Sigmoid colon (tissue), 7 donors: ENCODE results near the gene BCL7A. TPM values are rescaled to one million over a fixed set of nuclear protein-coding genes. Genes with fewer than 3 reads are reported as not detected.
"Not testable (repeated sequence)": the region's sequence is repeated elsewhere in the genome, so short reads cannot be mapped to it uniquely, and the experiment has no call there.

Experiments used
- DNase-seq: peaks from one replicate; pipeline ENCODE4 v3.0.0-alpha.2; 2019
- H3K27ac ChIP-seq, 4 donors: fragments of 200-600 bp; sonication (generic); one replicate each; pipeline ENCODE4 v1.5.1; 2016 to 2019; ENCODE audit warnings: mild to moderate bottlenecking in 1 of 4
- H3K27me3 ChIP-seq, 3 donors: fragments of 200-600 bp; sonication (generic); one replicate each; pipeline ENCODE4 v1.5.1; 2019; ENCODE audit warnings: mild to moderate bottlenecking in 1 of 3
- H3K36me3 ChIP-seq, 4 donors: fragments of 200-600 bp; sonication (generic); one replicate each; pipeline ENCODE4 v1.5.1; 2016 to 2019
- H3K4me1 ChIP-seq, 4 donors: fragments of 200-600 bp; sonication (generic); one replicate each; pipeline ENCODE4 v1.5.1; 2017 to 2019
- H3K4me3 ChIP-seq, 4 donors: fragments of 200-600 bp; sonication (generic); one replicate each; pipeline ENCODE4 v1.5.1; 2017 to 2019; ENCODE audit warnings: mild to moderate bottlenecking in 2 of 4, moderate library complexity in 1 of 4
- H3K9me3 ChIP-seq, 4 donors: fragments of 200-600 bp in 3 of 4; sonication (generic) in 3 of 4; one replicate each; pipeline versions ENCODE4 v1.5.1 to v1.6.1; 2013 to 2019
- EP300 ChIP-seq, 4 donors: sonication (generic); formaldehyde crosslinking; IDR thresholded peaks; one replicate each; pipeline ENCODE4 v1.6.1; 2017; ENCODE audit warnings: antibody characterized with exemption in 4 of 4
- POLR2A ChIP-seq, 2 donors: fragments of 450-650 bp; IDR thresholded peaks; one replicate each; pipeline ENCODE4 v1.6.1; 2016; ENCODE audit warnings: antibody characterized with exemption in 2 of 2, mild to moderate bottlenecking in 2 of 2, moderate library complexity in 2 of 2
- POLR2AphosphoS5 ChIP-seq, 4 donors: sonication (generic); formaldehyde crosslinking; IDR thresholded peaks; one replicate each; pipeline ENCODE4 v1.6.1; 2017; ENCODE audit warnings: antibody characterized with exemption in 4 of 4
- WGBS, 2 donors: extraction: QIAGEN DNeasy Blood & Tissue Kit; methylation state at CpG; one replicate each; pipeline ENCODE4 v1.1.7; 2013; 5-methylcytosine and 5-hydroxymethylcytosine counted together
- intact Hi-C: fragments of 100-400 bp; cut with DNase I; formaldehyde crosslinking; loops from one replicate; pipeline ENCODE4 v1.15.1; 2023
- polyA plus RNA-seq, 3 donors: library from polyadenylated mRNA; stranded (reverse); fragments of 200-250 nt; gene quantifications; one replicate each; pipeline ENCODE4 v1.2.3, GENCODE V29; 2013
- total RNA-seq, 4 donors: library from RNA; depleted of rRNA; stranded (reverse); fragments of >200 nt; gene quantifications; one replicate each; pipeline ENCODE4 v1.1.0, GENCODE V29; 2016
- TF ChIP-seq, protein P1 (sequence below), 4 experiments: fragments of 450-650 bp in 3 of 4; fragments of 200-600 bp in 1 of 4; IDR thresholded peaks; one replicate each; pipeline ENCODE4 v1.5.1; 2016 to 2019; ENCODE audit warnings: antibody characterized with exemption in 4 of 4, mild to moderate bottlenecking in 3 of 4, moderate library complexity in 2 of 4
- donor health status: healthy with polysubstance abuse.
- donor health status: Bipolar disorder and iron deficiency.
- donor health status: healthy.

BCL7A gene
- total and polyA plus RNA-seq, 7 donors = 1.2 to 7.4 (median 6.4) TPM

GRCh38 chr12:122051231-122051876 lies 29.7 kb downstream of the BCL7A start:
- Histone ChIP-seq H3K4me3 (no peak overlapping the region), H3K27ac (peak overlapping the region; percentile 74 to 87 (median 80)), H3K27me3 (no peaks in the 10 kb centered on the region), H3K36me3 (peaks cover 0 to 13% (median 1%) of the 10 kb centered on the region in 4 donors), H3K9me3 (no peaks in the 10 kb centered on the region), H3K4me1 (peaks cover 0 to 41% (median 38%) of the 10 kb centered on the region in 4 donors)
- no peak for TF ChIP-seq EP300 (IDR thresholded peaks at IDR 0.05)
- peak in 3 of 4 donors; percentile 15 to 42 (median 37) for TF ChIP-seq POLR2AphosphoS5 (IDR thresholded peaks at IDR 0.05)
- no peak for TF ChIP-seq POLR2A (IDR thresholded peaks at IDR 0.05)
- TF ChIP-seq, protein P1, sequence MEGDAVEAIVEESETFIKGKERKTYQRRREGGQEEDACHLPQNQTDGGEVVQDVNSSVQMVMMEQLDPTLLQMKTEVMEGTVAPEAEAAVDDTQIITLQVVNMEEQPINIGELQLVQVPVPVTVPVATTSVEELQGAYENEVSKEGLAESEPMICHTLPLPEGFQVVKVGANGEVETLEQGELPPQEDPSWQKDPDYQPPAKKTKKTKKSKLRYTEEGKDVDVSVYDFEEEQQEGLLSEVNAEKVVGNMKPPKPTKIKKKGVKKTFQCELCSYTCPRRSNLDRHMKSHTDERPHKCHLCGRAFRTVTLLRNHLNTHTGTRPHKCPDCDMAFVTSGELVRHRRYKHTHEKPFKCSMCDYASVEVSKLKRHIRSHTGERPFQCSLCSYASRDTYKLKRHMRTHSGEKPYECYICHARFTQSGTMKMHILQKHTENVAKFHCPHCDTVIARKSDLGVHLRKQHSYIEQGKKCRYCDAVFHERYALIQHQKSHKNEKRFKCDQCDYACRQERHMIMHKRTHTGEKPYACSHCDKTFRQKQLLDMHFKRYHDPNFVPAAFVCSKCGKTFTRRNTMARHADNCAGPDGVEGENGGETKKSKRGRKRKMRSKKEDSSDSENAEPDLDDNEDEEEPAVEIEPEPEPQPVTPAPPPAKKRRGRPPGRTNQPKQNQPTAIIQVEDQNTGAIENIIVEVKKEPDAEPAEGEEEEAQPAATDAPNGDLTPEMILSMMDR (IDR thresholded peaks at IDR 0.05) = no peak
- intact Hi-C loops = no loop called here
- WGBS, 2 donors = 43 to 70% methylated on average over 14 of the region's 14 CpGs
- peak; percentile 81 for DNase-seq

- Histone ChIP-seq H3K4me1 (peaks cover 0 to 50% (median 38%) of the 10 kb centered on the region in 4 donors), H3K27ac (peak overlapping the region in 3 of 4 donors; percentile 80 to 87 (median 81)), H3K27me3 (no peaks in the 10 kb centered on the region), H3K4me3 (no peak overlapping the region), H3K9me3 (no peaks in the 10 kb centered on the region), H3K36me3 (peaks cover 0 to 10% (median 0%) of the 10 kb centered on the region in 4 donors)
- TF ChIP-seq, protein P1 (IDR thresholded peaks at IDR 0.05) = no peak
- no peak for TF ChIP-seq POLR2AphosphoS5 (IDR thresholded peaks at IDR 0.05)
- no peak for TF ChIP-seq EP300 (IDR thresholded peaks at IDR 0.05)
- no peak for TF ChIP-seq POLR2A (IDR thresholded peaks at IDR 0.05)
- WGBS, 2 donors = 85 to 86% methylated on average over 2 of the region's 2 CpGs
- intact Hi-C loops = no loop called here
- no peak for DNase-seq
These were observed 30.6 kb downstream of the BCL7A start for GRCh38 chr12:122052285-122052684.

- WGBS, 2 donors = 90 to 92% methylated on average over 27 of the region's 27 CpGs
- Histone ChIP-seq H3K36me3 (peaks cover 0 to 6% (median 0%) of the 10 kb centered on the region in 4 donors), H3K27ac (peak overlapping the region in 3 of 4 donors; percentile 93 to 96 (median 93)), H3K27me3 (no peaks in the 10 kb centered on the region), H3K4me1 (peaks cover 0 to 77% (median 59%) of the 10 kb centered on the region in 4 donors), H3K4me3 (no peak overlapping the region), H3K9me3 (no peaks in the 10 kb centered on the region)
- TF ChIP-seq EP300 (IDR thresholded peaks at IDR 0.05) = no peak
- TF ChIP-seq, protein P1 (IDR thresholded peaks at IDR 0.05) = no peak
- TF ChIP-seq POLR2A (IDR thresholded peaks at IDR 0.05) = no peak
- TF ChIP-seq POLR2AphosphoS5 (IDR thresholded peaks at IDR 0.05) = no peak
- no peak for DNase-seq
- intact Hi-C loops = loop anchor here (1.0 kb wide), 1 partner anchor 68 kb away; no protein-coding TSS in a partner anchor
These were observed 33.3 kb downstream of the BCL7A start for GRCh38 chr12:122054842-122055520.

DNA sequence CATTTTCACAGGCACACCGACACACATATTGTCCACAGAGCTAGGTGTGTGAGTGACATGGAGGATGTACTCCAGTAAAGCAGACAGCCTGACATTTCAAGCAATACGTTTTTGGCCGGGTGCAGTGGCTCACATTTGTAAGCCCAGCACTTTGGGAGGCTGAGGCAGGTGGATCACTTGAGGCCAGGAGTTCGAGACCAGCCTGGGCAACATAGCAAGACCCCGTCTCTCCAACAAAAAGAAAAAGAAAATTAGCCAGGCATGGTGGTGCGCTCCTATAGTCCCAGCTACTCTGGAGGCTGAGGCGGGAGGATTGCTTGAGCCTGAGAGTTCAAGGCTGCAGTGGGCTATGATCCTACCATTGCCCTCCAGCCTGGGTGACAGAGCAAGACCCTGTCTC lies 34.7 kb downstream of the BCL7A start:
- Histone ChIP-seq H3K4me1 (peaks cover 0 to 81% (median 64%) of the 10 kb centered on the region in 4 donors), H3K27ac (peak overlapping the region in 3 of 4 donors; percentile 93 to 96 (median 93))
- intact Hi-C loops, H3K4me3 ChIP-seq, DNase-seq, H3K9me3 ChIP-seq, H3K36me3 ChIP-seq, H3K27me3 ChIP-seq: not testable (repeated sequence)
- WGBS, 2 donors = 96% methylated on average over 7 of the region's 7 CpGs

- WGBS, 2 donors = 95% methylated on average over 11 of the region's 11 CpGs
- TF ChIP-seq EP300 (IDR thresholded peaks at IDR 0.05) (no peak), POLR2A (IDR thresholded peaks at IDR 0.05) (no peak)
- H3K4me3 ChIP-seq = no peak overlapping the region
- no peaks in the 10 kb centered on the region for H3K9me3 ChIP-seq
- H3K27ac ChIP-seq = peak overlapping the region in 3 of 4 donors; percentile 93 to 96 (median 93)
- peaks cover 0 to 6% (median 0%) of the 10 kb centered on the region in 4 donors for H3K36me3 ChIP-seq
- DNase-seq = no peak
- no peaks in the 10 kb centered on the region for H3K27me3 ChIP-seq
- peaks cover 0 to 82% (median 64%) of the 10 kb centered on the region in 4 donors for H3K4me1 ChIP-seq
- intact Hi-C loops = no loop called here
These were observed 35.5 kb downstream of the BCL7A start for GRCh38 chr12:122057007-122057735.
